ENCODE results near the gene ABL1. TPM values are rescaled to one million over a fixed set of nuclear protein-coding genes. Genes with fewer than 3 reads are reported as not detected.

Gene ABL1
- total and polyA plus RNA-seq, 2 of the 13 experiments (the other 11 are each of a cell fraction or from before 2014, with no cell fraction given): 10.8 to 20.4 TPM

GRCh38 chr9:130905125-130905901 lies 70.3 kb downstream of the ABL1 start:
- Histone ChIP-seq H3K79me2 (ENCODE audit: insufficient read depth, low read length) (no peaks in the 10 kb centered on the region), H3K9ac (ENCODE audit: insufficient read depth, low read depth, low read length) (no peak overlapping the region), H3K4me3 (replicated peaks in 1 of 3; ENCODE audit: insufficient read depth in 1 of 3, low read depth in 2 of 3, low read length in 3 of 3) (no peak overlapping the region), H3K4me1 (ENCODE audit: insufficient read depth, low read length) (peaks cover 18% of the 10 kb centered on the region), H3K36me3 (replicated peaks in 1 of 2; ENCODE audit: control insufficient read depth in 1 of 2, insufficient read depth in 2 of 2, low read length in 2 of 2) (no peaks in the 10 kb centered on the region), H4K20me1 (ENCODE audit: insufficient read depth, low read length) (no peaks in the 10 kb centered on the region), H3K27me3 (ENCODE audit: control insufficient read depth in 1 of 2, insufficient read depth in 2 of 2, low read length in 2 of 2) (peaks cover 30 to 90% of the 10 kb centered on the region in 2 experiments; a peak in 4 of 5 replicates), H2AFZ (ENCODE audit: low read length) (no peak overlapping the region), H3K27ac (ENCODE audit: extremely low read length, insufficient read depth, low read length) (no peak overlapping the region), H3K4me2 (ENCODE audit: low read depth, low read length) (no peak overlapping the region), H3K9me3 (ENCODE audit: low read length) (no peaks in the 10 kb centered on the region)
- POLR2A ChIA-PET: no interaction called here
- CTCF ChIA-PET (ENCODE audit: low intra/inter-chr PET ratio, low total read pairs): no interaction called here
- ATAC-seq (no peak), DNase-seq (ENCODE audit: low spot score) (no peak), FAIRE-seq (no peak)
- in situ Hi-C loops (cut with HindIII; ENCODE audit: extremely low pct_ligation_motif_present, low pct_unique_long_range_greater_than_20kb): no loop called here
- intact Hi-C loops (cut with micrococcal nuclease; ENCODE audit: unreplicated experiment): no loop called here
- 34% methylated on average over 16 of the region's 24 CpGs for WGBS (ENCODE audit: low lambda C conversion rate)
- BruUV-seq (replicated peaks): no TSS peak
- TF ChIP-seq, protein P1, sequence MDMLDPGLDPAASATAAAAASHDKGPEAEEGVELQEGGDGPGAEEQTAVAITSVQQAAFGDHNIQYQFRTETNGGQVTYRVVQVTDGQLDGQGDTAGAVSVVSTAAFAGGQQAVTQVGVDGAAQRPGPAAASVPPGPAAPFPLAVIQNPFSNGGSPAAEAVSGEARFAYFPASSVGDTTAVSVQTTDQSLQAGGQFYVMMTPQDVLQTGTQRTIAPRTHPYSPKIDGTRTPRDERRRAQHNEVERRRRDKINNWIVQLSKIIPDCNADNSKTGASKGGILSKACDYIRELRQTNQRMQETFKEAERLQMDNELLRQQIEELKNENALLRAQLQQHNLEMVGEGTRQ (IDR thresholded peaks at IDR 0.05; ENCODE audit: low read depth, low read length): no peak
- TF ChIP-seq, protein P1 (CRISPR knock-in tag; IDR thresholded peaks at IDR 0.05; ENCODE audit: borderline replicate concordance): no peak
- TF ChIP-seq, protein P2, sequence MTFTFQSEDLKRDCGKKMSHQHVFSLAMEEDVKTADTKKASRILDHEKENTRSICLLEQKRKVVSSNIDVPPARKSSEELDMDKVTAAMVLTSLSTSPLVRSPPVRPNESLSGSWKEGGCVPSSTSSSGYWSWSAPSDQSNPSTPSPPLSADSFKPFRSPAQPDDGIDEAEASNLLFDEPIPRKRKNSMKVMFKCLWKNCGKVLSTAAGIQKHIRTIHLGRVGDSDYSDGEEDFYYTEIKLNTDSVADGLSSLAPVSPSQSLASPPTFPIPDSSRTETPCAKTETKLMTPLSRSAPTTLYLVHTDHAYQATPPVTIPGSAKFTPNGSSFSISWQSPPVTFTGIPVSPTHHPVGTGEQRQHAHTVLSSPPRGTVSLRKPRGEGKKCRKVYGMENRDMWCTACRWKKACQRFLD (CRISPR knock-in tag; IDR thresholded peaks at IDR 0.05; ENCODE audit: borderline replicate concordance): no peak
- TF ChIP-seq, protein P3, sequence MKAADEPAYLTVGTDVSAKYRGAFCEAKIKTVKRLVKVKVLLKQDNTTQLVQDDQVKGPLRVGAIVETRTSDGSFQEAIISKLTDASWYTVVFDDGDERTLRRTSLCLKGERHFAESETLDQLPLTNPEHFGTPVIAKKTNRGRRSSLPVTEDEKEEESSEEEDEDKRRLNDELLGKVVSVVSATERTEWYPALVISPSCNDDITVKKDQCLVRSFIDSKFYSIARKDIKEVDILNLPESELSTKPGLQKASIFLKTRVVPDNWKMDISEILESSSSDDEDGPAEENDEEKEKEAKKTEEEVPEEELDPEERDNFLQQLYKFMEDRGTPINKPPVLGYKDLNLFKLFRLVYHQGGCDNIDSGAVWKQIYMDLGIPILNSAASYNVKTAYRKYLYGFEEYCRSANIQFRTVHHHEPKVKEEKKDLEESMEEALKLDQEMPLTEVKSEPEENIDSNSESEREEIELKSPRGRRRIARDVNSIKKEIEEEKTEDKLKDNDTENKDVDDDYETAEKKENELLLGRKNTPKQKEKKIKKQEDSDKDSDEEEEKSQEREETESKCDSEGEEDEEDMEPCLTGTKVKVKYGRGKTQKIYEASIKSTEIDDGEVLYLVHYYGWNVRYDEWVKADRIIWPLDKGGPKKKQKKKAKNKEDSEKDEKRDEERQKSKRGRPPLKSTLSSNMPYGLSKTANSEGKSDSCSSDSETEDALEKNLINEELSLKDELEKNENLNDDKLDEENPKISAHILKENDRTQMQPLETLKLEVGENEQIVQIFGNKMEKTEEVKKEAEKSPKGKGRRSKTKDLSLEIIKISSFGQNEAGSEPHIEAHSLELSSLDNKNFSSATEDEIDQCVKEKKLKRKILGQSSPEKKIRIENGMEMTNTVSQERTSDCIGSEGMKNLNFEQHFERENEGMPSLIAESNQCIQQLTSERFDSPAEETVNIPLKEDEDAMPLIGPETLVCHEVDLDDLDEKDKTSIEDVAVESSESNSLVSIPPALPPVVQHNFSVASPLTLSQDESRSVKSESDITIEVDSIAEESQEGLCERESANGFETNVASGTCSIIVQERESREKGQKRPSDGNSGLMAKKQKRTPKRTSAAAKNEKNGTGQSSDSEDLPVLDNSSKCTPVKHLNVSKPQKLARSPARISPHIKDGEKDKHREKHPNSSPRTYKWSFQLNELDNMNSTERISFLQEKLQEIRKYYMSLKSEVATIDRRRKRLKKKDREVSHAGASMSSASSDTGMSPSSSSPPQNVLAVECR (CRISPR knock-in tag; IDR thresholded peaks at IDR 0.05; ENCODE audit: borderline replicate concordance): no peak
- no peak for TF ChIP-seq KAT8 (CRISPR knock-in tag; IDR thresholded peaks at IDR 0.05)
- no peak for TF ChIP-seq PBX3 (CRISPR knock-in tag; IDR thresholded peaks at IDR 0.05; ENCODE audit: borderline replicate concordance)
- TF ChIP-seq ZNF674 (CRISPR knock-in tag; IDR thresholded peaks at IDR 0.05; ENCODE audit: low read depth): no peak
- TF ChIP-seq ZNF761 (CRISPR knock-in tag; conservative IDR thresholded peaks at IDR 0.05): no peak
- TF ChIP-seq ZBTB26 (CRISPR knock-in tag; IDR thresholded peaks at IDR 0.05; ENCODE audit: borderline replicate concordance): no peak
- no peak for TF ChIP-seq TRIM22 (IDR thresholded peaks at IDR 0.05)
- TF ChIP-seq ZNF713 (CRISPR knock-in tag; IDR thresholded peaks at IDR 0.05): no peak

Data from HepG2 (cell line).